NT2/D1 (cell line): Measurements from ENCODE around the gene COMMD10.

Source experiments
- DNase-seq: peaks from one replicate; pipeline ENCODE4 v3.0.0-alpha.2; 2011; ENCODE audit warnings: low read depth, low spot score
- H3K27me3 ChIP-seq: 2 replicates; pipeline ENCODE4 v1.6.0; 2011; ENCODE audit warnings: mild to moderate bottlenecking; ENCODE audit not compliant: insufficient read length, insufficient read depth
- H3K36me3 ChIP-seq: 2 replicates; pipeline ENCODE4 v1.6.1; 2011; ENCODE audit warnings: mild to moderate bottlenecking, low read length, mixed read lengths; ENCODE audit not compliant: insufficient read depth, insufficient read length
- H3K4me1 ChIP-seq: 2 replicates; pipeline ENCODE4 v1.5.1; 2011; ENCODE audit not compliant: insufficient read depth, insufficient read length
- H3K4me3 ChIP-seq: 2 replicates; pipeline ENCODE4 v1.5.1; 2011; ENCODE audit warnings: low read depth; ENCODE audit not compliant: insufficient read length
- H3K9ac ChIP-seq: 2 replicates; pipeline ENCODE4 v1.6.0; 2011; ENCODE audit warnings: low read depth; ENCODE audit not compliant: insufficient read length
- H3K9me3 ChIP-seq: 2 replicates; pipeline ENCODE4 v1.5.1; 2011; ENCODE audit warnings: mild to moderate bottlenecking, low read length; ENCODE audit not compliant: insufficient read depth
- SUZ12 ChIP-seq: IDR thresholded peaks from 2 replicates; pipeline ENCODE4 v1.6.1; 2011; ENCODE audit not compliant: insufficient read length, insufficient read depth; ENCODE audit errors: extremely low read depth
- YY1 ChIP-seq: IDR thresholded peaks from 2 replicates; pipeline ENCODE4 v1.6.1; 2011; ENCODE audit not compliant: insufficient read length, insufficient read depth
- ZNF274 ChIP-seq: IDR thresholded peaks from 2 replicates; pipeline ENCODE4 v1.6.1; 2011; ENCODE audit warnings: mild to moderate bottlenecking, low read depth, low read length

The COMMD10 gene

GRCh38 chr5:116046261-116046660, 38.6 kb upstream of the COMMD10 start:
- no peak for DNase-seq
- TF ChIP-seq SUZ12 (no peak), ZNF274 (no peak), YY1 (no peak)

DNA sequence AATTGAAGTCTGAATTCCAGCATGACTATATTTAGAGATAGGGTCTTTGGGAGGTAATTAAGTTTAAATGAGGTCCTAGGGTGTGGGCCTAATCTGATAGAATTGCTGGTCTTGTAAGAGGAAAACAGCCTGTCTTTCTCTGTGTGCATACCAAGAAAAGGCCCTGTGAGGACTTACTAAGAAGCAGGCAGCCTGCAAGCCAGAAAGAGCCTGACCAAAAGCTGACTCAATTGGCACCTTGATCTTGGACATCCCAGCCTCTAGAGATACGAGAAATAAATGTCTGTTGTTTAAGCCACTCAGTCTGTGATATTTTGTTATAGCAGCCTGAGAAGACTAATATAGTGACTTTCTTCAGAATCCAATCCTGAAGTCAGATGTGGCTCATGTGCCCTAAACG, 38.0 kb upstream of the COMMD10 start:
- TF ChIP-seq YY1: no peak
- no peak for TF ChIP-seq ZNF274
- TF ChIP-seq SUZ12: no peak
- H3K27me3 ChIP-seq: no peaks in the 10 kb centered on the region
- H3K9me3 ChIP-seq: no peaks in the 10 kb centered on the region
- H3K4me1 ChIP-seq: no peaks in the 10 kb centered on the region
- no peak for DNase-seq
- no peak overlapping the region for H3K4me3 ChIP-seq
- no peaks in the 10 kb centered on the region for H3K36me3 ChIP-seq
- no peak overlapping the region for H3K9ac ChIP-seq

More at GRCh38 chr5:116046261-116046660, 38.6 kb upstream of the COMMD10 start:
- no peak overlapping the region for H3K9ac ChIP-seq
- H3K36me3 ChIP-seq: no peaks in the 10 kb centered on the region
- H3K27me3 ChIP-seq: no peaks in the 10 kb centered on the region
- H3K4me3 ChIP-seq: no peak overlapping the region
- H3K9me3 ChIP-seq: no peaks in the 10 kb centered on the region
- no peaks in the 10 kb centered on the region for H3K4me1 ChIP-seq

GRCh38 chr5:116058346-116058936, 26.4 kb upstream of the COMMD10 start:
- no peak for DNase-seq
- no peaks in the 10 kb centered on the region for H3K9me3 ChIP-seq
- no peaks in the 10 kb centered on the region for H3K27me3 ChIP-seq
- H3K9ac ChIP-seq: no peak overlapping the region
- TF ChIP-seq ZNF274 (no peak), SUZ12 (no peak)
- no peak overlapping the region for H3K4me3 ChIP-seq
- no peaks in the 10 kb centered on the region for H3K36me3 ChIP-seq
- H3K4me1 ChIP-seq: no peaks in the 10 kb centered on the region

GRCh38 chr5:116062352-116062751, 22.5 kb upstream of the COMMD10 start:
- Histone ChIP-seq H3K9me3 (no peaks in the 10 kb centered on the region), H3K9ac (no peak overlapping the region), H3K36me3 (no peaks in the 10 kb centered on the region), H3K27me3 (no peaks in the 10 kb centered on the region), H3K4me1 (no peaks in the 10 kb centered on the region), H3K4me3 (no peak overlapping the region)
- no peak for DNase-seq
- no peak for TF ChIP-seq SUZ12
- no peak for TF ChIP-seq ZNF274
- no peak for TF ChIP-seq YY1

DNA sequence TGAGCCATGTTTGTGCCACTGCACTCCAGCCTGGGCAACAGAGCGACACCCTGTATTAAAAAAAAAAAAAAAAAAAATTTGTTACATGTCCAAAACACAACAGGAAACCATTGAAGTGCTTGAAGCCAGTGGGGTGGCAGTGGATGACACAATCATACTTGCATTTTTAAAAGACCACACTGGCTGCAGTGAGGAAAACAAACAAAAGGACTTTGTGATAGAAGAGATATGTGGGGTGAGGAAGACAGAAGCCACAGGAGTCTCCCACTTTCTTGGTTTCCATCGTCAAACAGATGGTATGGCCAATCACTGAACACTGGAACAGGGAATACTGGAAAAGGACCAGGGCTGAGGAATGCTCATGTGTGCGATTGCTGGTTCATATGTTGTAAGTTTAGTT, 20.9 kb upstream of the COMMD10 start:
- no peak for DNase-seq
- Histone ChIP-seq H3K36me3 (no peaks in the 10 kb centered on the region), H3K4me1 (no peaks in the 10 kb centered on the region), H3K4me3 (no peak overlapping the region), H3K27me3 (no peaks in the 10 kb centered on the region), H3K9ac (no peak overlapping the region), H3K9me3 (no peaks in the 10 kb centered on the region)
- TF ChIP-seq ZNF274 (no peak), SUZ12 (no peak), YY1 (no peak)

DNA sequence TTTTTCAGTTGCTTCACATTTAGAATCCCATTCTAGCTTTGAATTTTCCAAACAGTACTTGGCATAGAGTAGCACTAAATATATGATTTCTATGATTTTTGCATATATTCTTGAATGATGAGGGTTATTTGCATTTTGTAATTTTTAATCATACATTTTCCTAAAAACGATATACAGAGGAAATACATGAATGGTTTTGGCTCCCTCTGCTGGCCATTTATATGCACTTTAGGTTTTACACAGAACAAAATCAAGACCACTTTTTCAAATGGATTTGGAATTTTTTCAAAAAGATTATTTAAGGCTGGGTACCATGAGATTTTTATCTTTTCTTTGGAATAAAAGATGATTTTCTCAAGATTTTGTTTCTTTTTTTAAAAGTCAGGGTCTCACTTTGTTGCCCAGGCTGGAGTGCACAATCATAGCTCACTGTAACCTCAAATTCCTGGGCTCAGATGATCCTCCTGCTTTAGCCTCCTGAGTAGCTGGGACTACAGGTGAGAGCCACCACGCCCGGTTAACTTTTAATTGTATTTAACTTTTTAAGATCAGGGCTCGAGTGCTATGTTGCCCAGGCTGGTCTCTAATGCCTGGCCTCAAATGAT, 16.7 kb upstream of the COMMD10 start:
- Histone ChIP-seq H3K27me3 (no peaks in the 10 kb centered on the region), H3K36me3 (no peaks in the 10 kb centered on the region), H3K9ac (no peak overlapping the region), H3K4me3 (no peak overlapping the region), H3K9me3 (no peaks in the 10 kb centered on the region), H3K4me1 (no peaks in the 10 kb centered on the region)
- no peak for DNase-seq
- no peak for TF ChIP-seq YY1
- TF ChIP-seq SUZ12: no peak
- no peak for TF ChIP-seq ZNF274

GRCh38 chr5:116071211-116071610, 13.6 kb upstream of the COMMD10 start:
- no peak for DNase-seq
- H3K9ac ChIP-seq: no peak overlapping the region
- no peak overlapping the region for H3K4me3 ChIP-seq
- no peaks in the 10 kb centered on the region for H3K36me3 ChIP-seq
- H3K4me1 ChIP-seq: no peaks in the 10 kb centered on the region
- no peaks in the 10 kb centered on the region for H3K27me3 ChIP-seq
- TF ChIP-seq SUZ12 (no peak), YY1 (no peak), ZNF274 (no peak)
- H3K9me3 ChIP-seq: no peaks in the 10 kb centered on the region
